ENCODE results near the gene PTGS2. TPM values are rescaled to one million over a fixed set of nuclear protein-coding genes. Genes with fewer than 3 reads are reported as not detected.

Gene PTGS2
- total RNA-seq, 1 donor from 2014 or later, result not detected

DNA sequence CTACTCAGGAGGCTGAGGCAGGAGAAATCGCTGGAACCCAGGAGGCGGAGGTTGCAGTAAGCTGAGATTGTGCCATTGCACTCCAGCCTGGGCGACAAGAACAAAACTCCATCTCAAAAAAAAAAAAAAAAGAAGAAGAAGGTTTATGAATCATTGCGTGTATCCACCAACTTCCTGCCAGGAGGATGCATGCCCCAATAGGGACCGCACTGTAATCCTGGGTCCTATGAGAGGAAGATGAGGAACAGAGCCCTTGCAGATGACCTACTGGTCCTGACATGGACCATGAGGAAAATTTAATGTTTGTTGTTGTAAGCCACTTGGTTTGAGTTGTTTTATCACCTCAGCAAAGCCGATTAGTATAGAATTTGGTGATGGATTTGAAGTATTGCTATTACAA lies 56.7 kb downstream of the PTGS2 start:
- H3K4me1 Mint-ChIP-seq, result peaks cover 4% of the 10 kb centered on the region
- H3K27me3 Mint-ChIP-seq, result no peaks in the 10 kb centered on the region
- H3K36me3 Mint-ChIP-seq (ENCODE audit: low read depth), result no peaks in the 10 kb centered on the region
- POLR2A ChIA-PET, result interaction anchor here (0.7 kb wide), 1 partner anchor 273 kb away, joined by 3 read pairs; no protein-coding TSS in a partner anchor
- intact Hi-C loops (cut with micrococcal nuclease), result no loop called here
- no peak overlapping the region for H3K27ac Mint-ChIP-seq
- DNase-seq (no peak), ATAC-seq (ENCODE audit: low read depth) (no peak)
- no peak overlapping the region for H3K4me3 Mint-ChIP-seq
- CTCF ChIA-PET, result no interaction called here
- TF ChIP-seq, protein P1, sequence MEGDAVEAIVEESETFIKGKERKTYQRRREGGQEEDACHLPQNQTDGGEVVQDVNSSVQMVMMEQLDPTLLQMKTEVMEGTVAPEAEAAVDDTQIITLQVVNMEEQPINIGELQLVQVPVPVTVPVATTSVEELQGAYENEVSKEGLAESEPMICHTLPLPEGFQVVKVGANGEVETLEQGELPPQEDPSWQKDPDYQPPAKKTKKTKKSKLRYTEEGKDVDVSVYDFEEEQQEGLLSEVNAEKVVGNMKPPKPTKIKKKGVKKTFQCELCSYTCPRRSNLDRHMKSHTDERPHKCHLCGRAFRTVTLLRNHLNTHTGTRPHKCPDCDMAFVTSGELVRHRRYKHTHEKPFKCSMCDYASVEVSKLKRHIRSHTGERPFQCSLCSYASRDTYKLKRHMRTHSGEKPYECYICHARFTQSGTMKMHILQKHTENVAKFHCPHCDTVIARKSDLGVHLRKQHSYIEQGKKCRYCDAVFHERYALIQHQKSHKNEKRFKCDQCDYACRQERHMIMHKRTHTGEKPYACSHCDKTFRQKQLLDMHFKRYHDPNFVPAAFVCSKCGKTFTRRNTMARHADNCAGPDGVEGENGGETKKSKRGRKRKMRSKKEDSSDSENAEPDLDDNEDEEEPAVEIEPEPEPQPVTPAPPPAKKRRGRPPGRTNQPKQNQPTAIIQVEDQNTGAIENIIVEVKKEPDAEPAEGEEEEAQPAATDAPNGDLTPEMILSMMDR (IDR thresholded peaks at IDR 0.05), result no peak
- H3K9me3 Mint-ChIP-seq, result peaks cover 4% of the 10 kb centered on the region

Other genes starting within 250 kb of the PTGS2 start
- gene PDC, start 219.3 kb downstream of the PTGS2 start, total RNA-seq, result not detected in 2 replicates
- not detected in 2 replicates for gene PLA2G4A, start 148.5 kb upstream of the PTGS2 start, total RNA-seq

All from activated B cell treated with CpG ODN at 0.5 μM for 24 hours (primary cell).